WTC11 (cell line): Measurements from ENCODE around the gene UNCX.

ENCODE experiments used
- ATF2 ChIP-seq: sonication (generic); formaldehyde crosslinking; IDR thresholded peaks from 2 replicates; pipeline ENCODE4 v1.8.1; 2022; ENCODE audit warnings: low read depth, missing genetic modification reagents, borderline replicate concordance
- CBFB ChIP-seq: sonication (generic); formaldehyde crosslinking; IDR thresholded peaks from 2 replicates; pipeline ENCODE4 v1.8.1; 2022; ENCODE audit warnings: mild to moderate bottlenecking, low read depth, missing genetic modification reagents
- JUN ChIP-seq: sonication (generic); formaldehyde crosslinking; IDR thresholded peaks from 2 replicates; pipeline ENCODE4 v1.8.0; 2023; ENCODE audit warnings: mild to moderate bottlenecking, missing genetic modification reagents
- PREB ChIP-seq: sonication (generic); formaldehyde crosslinking; IDR thresholded peaks from 2 replicates; pipeline ENCODE4 v1.8.1; 2022; ENCODE audit warnings: mild to moderate bottlenecking, missing genetic modification reagents, moderate library complexity, borderline replicate concordance
- TEAD4 ChIP-seq: sonication (generic); formaldehyde crosslinking; IDR thresholded peaks from 2 replicates; pipeline ENCODE4 v1.8.0; 2022; ENCODE audit warnings: mild to moderate bottlenecking, missing genetic modification reagents
- TF ChIP-seq, protein P1 (sequence below): fragments of 200-600 bp; IDR thresholded peaks from 2 replicates; pipeline ENCODE4 v1.8.0; 2022; ENCODE audit warnings: antibody characterized with exemption
- TF ChIP-seq, protein P2 (sequence below): fragments of 250-450 bp; sonication (Bioruptor Pico); IDR thresholded peaks from 2 replicates; pipeline ENCODE4 v1.9.0; 2021; ENCODE audit warnings: mild to moderate bottlenecking
- TF ChIP-seq, protein P3 (sequence below): sonication (generic); formaldehyde crosslinking; IDR thresholded peaks from 2 replicates; pipeline ENCODE4 v1.8.1; 2022; ENCODE audit warnings: mild to moderate bottlenecking, moderate library complexity, missing genetic modification reagents

GRCh38 chr7:1279041-1279440 is 46.4 kb downstream of the UNCX start:
- TF ChIP-seq, protein P1, sequence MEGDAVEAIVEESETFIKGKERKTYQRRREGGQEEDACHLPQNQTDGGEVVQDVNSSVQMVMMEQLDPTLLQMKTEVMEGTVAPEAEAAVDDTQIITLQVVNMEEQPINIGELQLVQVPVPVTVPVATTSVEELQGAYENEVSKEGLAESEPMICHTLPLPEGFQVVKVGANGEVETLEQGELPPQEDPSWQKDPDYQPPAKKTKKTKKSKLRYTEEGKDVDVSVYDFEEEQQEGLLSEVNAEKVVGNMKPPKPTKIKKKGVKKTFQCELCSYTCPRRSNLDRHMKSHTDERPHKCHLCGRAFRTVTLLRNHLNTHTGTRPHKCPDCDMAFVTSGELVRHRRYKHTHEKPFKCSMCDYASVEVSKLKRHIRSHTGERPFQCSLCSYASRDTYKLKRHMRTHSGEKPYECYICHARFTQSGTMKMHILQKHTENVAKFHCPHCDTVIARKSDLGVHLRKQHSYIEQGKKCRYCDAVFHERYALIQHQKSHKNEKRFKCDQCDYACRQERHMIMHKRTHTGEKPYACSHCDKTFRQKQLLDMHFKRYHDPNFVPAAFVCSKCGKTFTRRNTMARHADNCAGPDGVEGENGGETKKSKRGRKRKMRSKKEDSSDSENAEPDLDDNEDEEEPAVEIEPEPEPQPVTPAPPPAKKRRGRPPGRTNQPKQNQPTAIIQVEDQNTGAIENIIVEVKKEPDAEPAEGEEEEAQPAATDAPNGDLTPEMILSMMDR = no peak
- TF ChIP-seq, protein P2, sequence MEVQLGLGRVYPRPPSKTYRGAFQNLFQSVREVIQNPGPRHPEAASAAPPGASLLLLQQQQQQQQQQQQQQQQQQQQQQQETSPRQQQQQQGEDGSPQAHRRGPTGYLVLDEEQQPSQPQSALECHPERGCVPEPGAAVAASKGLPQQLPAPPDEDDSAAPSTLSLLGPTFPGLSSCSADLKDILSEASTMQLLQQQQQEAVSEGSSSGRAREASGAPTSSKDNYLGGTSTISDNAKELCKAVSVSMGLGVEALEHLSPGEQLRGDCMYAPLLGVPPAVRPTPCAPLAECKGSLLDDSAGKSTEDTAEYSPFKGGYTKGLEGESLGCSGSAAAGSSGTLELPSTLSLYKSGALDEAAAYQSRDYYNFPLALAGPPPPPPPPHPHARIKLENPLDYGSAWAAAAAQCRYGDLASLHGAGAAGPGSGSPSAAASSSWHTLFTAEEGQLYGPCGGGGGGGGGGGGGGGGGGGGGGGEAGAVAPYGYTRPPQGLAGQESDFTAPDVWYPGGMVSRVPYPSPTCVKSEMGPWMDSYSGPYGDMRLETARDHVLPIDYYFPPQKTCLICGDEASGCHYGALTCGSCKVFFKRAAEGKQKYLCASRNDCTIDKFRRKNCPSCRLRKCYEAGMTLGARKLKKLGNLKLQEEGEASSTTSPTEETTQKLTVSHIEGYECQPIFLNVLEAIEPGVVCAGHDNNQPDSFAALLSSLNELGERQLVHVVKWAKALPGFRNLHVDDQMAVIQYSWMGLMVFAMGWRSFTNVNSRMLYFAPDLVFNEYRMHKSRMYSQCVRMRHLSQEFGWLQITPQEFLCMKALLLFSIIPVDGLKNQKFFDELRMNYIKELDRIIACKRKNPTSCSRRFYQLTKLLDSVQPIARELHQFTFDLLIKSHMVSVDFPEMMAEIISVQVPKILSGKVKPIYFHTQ (CRISPR knock-in tag) = no peak
- no peak for TF ChIP-seq ATF2 (CRISPR knock-in tag)
- TF ChIP-seq, protein P3, sequence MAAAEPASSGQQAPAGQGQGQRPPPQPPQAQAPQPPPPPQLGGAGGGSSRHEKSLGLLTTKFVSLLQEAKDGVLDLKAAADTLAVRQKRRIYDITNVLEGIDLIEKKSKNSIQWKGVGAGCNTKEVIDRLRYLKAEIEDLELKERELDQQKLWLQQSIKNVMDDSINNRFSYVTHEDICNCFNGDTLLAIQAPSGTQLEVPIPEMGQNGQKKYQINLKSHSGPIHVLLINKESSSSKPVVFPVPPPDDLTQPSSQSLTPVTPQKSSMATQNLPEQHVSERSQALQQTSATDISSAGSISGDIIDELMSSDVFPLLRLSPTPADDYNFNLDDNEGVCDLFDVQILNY (CRISPR knock-in tag) = no peak
- TF ChIP-seq JUN (CRISPR knock-in tag) = no peak
- TF ChIP-seq PREB (CRISPR knock-in tag) = no peak
- TF ChIP-seq CBFB (CRISPR knock-in tag) = no peak
- TF ChIP-seq TEAD4 (CRISPR knock-in tag) = no peak
